C4-2B (cell line): Measurements from ENCODE around the gene FCER1G.

ENCODE experiments used
- H3K27ac ChIP-seq: fragments of 450-650 bp; 2 replicates; pipeline ENCODE4 v1.5.1; 2017
- CTCF ChIP-seq: fragments of 450-650 bp; conservative IDR thresholded peaks from 2 replicates; pipeline ENCODE4 v1.5.1; 2017; ENCODE audit warnings: mild to moderate bottlenecking
- ZFX ChIP-seq: fragments of 450-650 bp; IDR thresholded peaks from 2 replicates; pipeline ENCODE4 v1.6.1; 2017

Gene FCER1G

GRCh38 chr1:161188381-161188780 is 26.7 kb upstream of the FCER1G start:
- TF ChIP-seq ZFX (no peak), CTCF (no peak)
- H3K27ac ChIP-seq, result no peak overlapping the region

GRCh38 chr1:161189036-161189435 is 26.1 kb upstream of the FCER1G start:
- no peak overlapping the region for H3K27ac ChIP-seq
- TF ChIP-seq CTCF (no peak), ZFX (no peak)

GRCh38 chr1:161190962-161191521 is 24.1 kb upstream of the FCER1G start:
- no peak for TF ChIP-seq ZFX
- no peak overlapping the region for H3K27ac ChIP-seq

- H3K27ac ChIP-seq, result no peak overlapping the region
- TF ChIP-seq ZFX (no peak), CTCF (no peak)
These were observed 23.1 kb upstream of the FCER1G start for GRCh38 chr1:161191971-161192370.

- TF ChIP-seq CTCF (peak; percentile 96), ZFX (no peak)
- H3K27ac ChIP-seq, result no peak overlapping the region
These were observed 22.3 kb upstream of the FCER1G start for GRCh38 chr1:161192476-161193465.

GRCh38 chr1:161193561-161194235 is 21.4 kb upstream of the FCER1G start:
- H3K27ac ChIP-seq, result no peak overlapping the region
- no peak for TF ChIP-seq CTCF
- TF ChIP-seq ZFX, result no peak

GRCh38 chr1:161195171-161195570 is 19.9 kb upstream of the FCER1G start:
- TF ChIP-seq ZFX (no peak), CTCF (no peak)
- H3K27ac ChIP-seq, result no peak overlapping the region
